ENCODE data around the gene BAG2.

BAG2 gene

DNA sequence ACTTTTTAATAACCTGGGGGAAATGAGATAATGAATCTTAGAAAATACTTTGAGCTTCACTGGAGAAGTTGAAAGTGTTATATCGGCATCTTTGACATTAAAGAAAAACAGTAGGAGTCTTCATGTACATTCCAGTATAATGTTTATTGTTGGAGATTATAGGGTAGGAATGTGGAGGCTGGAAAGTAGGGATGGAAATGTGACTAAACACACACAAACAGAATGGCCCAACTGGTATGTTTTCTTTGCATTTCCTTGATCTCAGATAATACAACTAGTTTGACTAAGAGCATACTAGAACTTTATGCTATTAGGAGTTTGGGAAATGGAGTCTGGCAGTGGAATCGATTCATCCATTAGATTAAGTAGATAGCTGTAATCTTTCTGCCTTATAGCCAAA lies 10.1 kb upstream of the BAG2 start:
- no peaks in the 10 kb centered on the region for H4K20me1 ChIP-seq (ENCODE audit: low read depth, low read length)
- no peaks in the 10 kb centered on the region for H3K9me2 ChIP-seq (replicated peaks; ENCODE audit: insufficient read depth, low read length)
- H3K27ac ChIP-seq (ENCODE audit: low read depth, low read length): no peak overlapping the region
- H3K27me3 ChIP-seq (ENCODE audit: low read length): no peaks in the 10 kb centered on the region
- peaks cover 34% of the 10 kb centered on the region for H3K36me3 ChIP-seq (ENCODE audit: low read length)
- H3K9ac ChIP-seq (ENCODE audit: low read length): no peak overlapping the region
- H3K4me2 ChIP-seq (ENCODE audit: low read depth, low read length, poor library complexity, severe bottlenecking): no peak overlapping the region
- no peaks in the 10 kb centered on the region for H3K79me2 ChIP-seq (ENCODE audit: insufficient read depth, low read length)
- TF ChIP-seq EZH2phosphoT487 (conservative IDR thresholded peaks at IDR 0.05; ENCODE audit: low read length): no peak
- TF ChIP-seq, protein P1, sequence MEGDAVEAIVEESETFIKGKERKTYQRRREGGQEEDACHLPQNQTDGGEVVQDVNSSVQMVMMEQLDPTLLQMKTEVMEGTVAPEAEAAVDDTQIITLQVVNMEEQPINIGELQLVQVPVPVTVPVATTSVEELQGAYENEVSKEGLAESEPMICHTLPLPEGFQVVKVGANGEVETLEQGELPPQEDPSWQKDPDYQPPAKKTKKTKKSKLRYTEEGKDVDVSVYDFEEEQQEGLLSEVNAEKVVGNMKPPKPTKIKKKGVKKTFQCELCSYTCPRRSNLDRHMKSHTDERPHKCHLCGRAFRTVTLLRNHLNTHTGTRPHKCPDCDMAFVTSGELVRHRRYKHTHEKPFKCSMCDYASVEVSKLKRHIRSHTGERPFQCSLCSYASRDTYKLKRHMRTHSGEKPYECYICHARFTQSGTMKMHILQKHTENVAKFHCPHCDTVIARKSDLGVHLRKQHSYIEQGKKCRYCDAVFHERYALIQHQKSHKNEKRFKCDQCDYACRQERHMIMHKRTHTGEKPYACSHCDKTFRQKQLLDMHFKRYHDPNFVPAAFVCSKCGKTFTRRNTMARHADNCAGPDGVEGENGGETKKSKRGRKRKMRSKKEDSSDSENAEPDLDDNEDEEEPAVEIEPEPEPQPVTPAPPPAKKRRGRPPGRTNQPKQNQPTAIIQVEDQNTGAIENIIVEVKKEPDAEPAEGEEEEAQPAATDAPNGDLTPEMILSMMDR (IDR thresholded peaks at IDR 0.05; ENCODE audit: insufficient read depth, low read length, poor library complexity, severe bottlenecking): no peak
- no peaks in the 10 kb centered on the region for H3K9me3 ChIP-seq (ENCODE audit: insufficient read depth, low read length)
- no peaks in the 10 kb centered on the region; the same call in 1 of the 2 replicates for H3F3A ChIP-seq (ENCODE audit: insufficient read depth)
- H2AFZ ChIP-seq (ENCODE audit: low read depth, low read length, severe bottlenecking): no peak overlapping the region
- no peak overlapping the region for H3K4me3 ChIP-seq (ENCODE audit: insufficient read depth, low read length, poor library complexity, severe bottlenecking)

GRCh38 chr6:57162516-57162915 lies 9.6 kb upstream of the BAG2 start:
- H2AFZ ChIP-seq (ENCODE audit: low read depth, low read length, severe bottlenecking): no peak overlapping the region
- no peaks in the 10 kb centered on the region for H3K9me3 ChIP-seq (ENCODE audit: insufficient read depth, low read length)
- H3K27ac ChIP-seq (ENCODE audit: low read depth, low read length): no peak overlapping the region
- H4K20me1 ChIP-seq (ENCODE audit: low read depth, low read length): no peaks in the 10 kb centered on the region
- peaks cover 3% of the 10 kb centered on the region; the same call in 1 of the 2 replicates for H3F3A ChIP-seq (ENCODE audit: insufficient read depth)
- H3K9me2 ChIP-seq (replicated peaks; ENCODE audit: insufficient read depth, low read length): no peaks in the 10 kb centered on the region
- no peaks in the 10 kb centered on the region for H3K27me3 ChIP-seq (ENCODE audit: low read length)
- TF ChIP-seq, protein P1 (IDR thresholded peaks at IDR 0.05; ENCODE audit: insufficient read depth, low read length, poor library complexity, severe bottlenecking): no peak
- TF ChIP-seq EZH2phosphoT487 (conservative IDR thresholded peaks at IDR 0.05; ENCODE audit: low read length): no peak
- H3K36me3 ChIP-seq (ENCODE audit: low read length): peaks cover 38% of the 10 kb centered on the region
- H3K4me2 ChIP-seq (ENCODE audit: low read depth, low read length, poor library complexity, severe bottlenecking): no peak overlapping the region
- no peak overlapping the region for H3K4me3 ChIP-seq (ENCODE audit: insufficient read depth, low read length, poor library complexity, severe bottlenecking)
- no peaks in the 10 kb centered on the region for H3K79me2 ChIP-seq (ENCODE audit: insufficient read depth, low read length)
- no peak overlapping the region for H3K9ac ChIP-seq (ENCODE audit: low read length)

- no peaks in the 10 kb centered on the region for H4K20me1 ChIP-seq (ENCODE audit: low read depth, low read length)
- TF ChIP-seq EZH2phosphoT487 (conservative IDR thresholded peaks at IDR 0.05; ENCODE audit: low read length): no peak
- TF ChIP-seq, protein P1 (IDR thresholded peaks at IDR 0.05; ENCODE audit: insufficient read depth, low read length, poor library complexity, severe bottlenecking): no peak
- no peaks in the 10 kb centered on the region for H3K27me3 ChIP-seq (ENCODE audit: low read length)
- no peak overlapping the region for H2AFZ ChIP-seq (ENCODE audit: low read depth, low read length, severe bottlenecking)
- no peak overlapping the region for H3K9ac ChIP-seq (ENCODE audit: low read length)
- H3K4me2 ChIP-seq (ENCODE audit: low read depth, low read length, poor library complexity, severe bottlenecking): no peak overlapping the region
- no peak overlapping the region for H3K27ac ChIP-seq (ENCODE audit: low read depth, low read length)
- no peaks in the 10 kb centered on the region for H3K79me2 ChIP-seq (ENCODE audit: insufficient read depth, low read length)
- no peaks in the 10 kb centered on the region for H3K9me2 ChIP-seq (replicated peaks; ENCODE audit: insufficient read depth, low read length)
- H3F3A ChIP-seq (ENCODE audit: insufficient read depth): peaks cover 16% of the 10 kb centered on the region; the same call in 1 of the 2 replicates
- H3K4me3 ChIP-seq (ENCODE audit: insufficient read depth, low read length, poor library complexity, severe bottlenecking): no peak overlapping the region
- peaks cover 39% of the 10 kb centered on the region; the same call in 1 of the 2 replicates for H3K36me3 ChIP-seq (ENCODE audit: low read length)
- no peaks in the 10 kb centered on the region for H3K9me3 ChIP-seq (ENCODE audit: insufficient read depth, low read length)
These were observed 8.2 kb upstream of the BAG2 start for GRCh38 chr6:57163956-57164355.
